Measurements from ENCODE around the gene CCNF.

CCNF gene

GRCh38 chr16:2485811-2486507 is 56.7 kb downstream of the CCNF start:
- no peak for DNase-seq (ENCODE audit: low read depth)

- DNase-seq (ENCODE audit: low read depth) = peak; percentile 73
Measured at GRCh38 chr16:2486645-2487516, 57.6 kb downstream of the CCNF start.

- no peak for DNase-seq (ENCODE audit: low read depth)
Measured at GRCh38 chr16:2487517-2487842, 58.2 kb downstream of the CCNF start.

GRCh38 chr16:2487903-2488531 is 58.8 kb downstream of the CCNF start:
- DNase-seq (ENCODE audit: low read depth) = no peak

- no peak for DNase-seq (ENCODE audit: low read depth)
Measured at GRCh38 chr16:2489581-2489980, 60.3 kb downstream of the CCNF start.

- no peak for DNase-seq (ENCODE audit: low read depth)
Measured at GRCh38 chr16:2490190-2491105, 61.2 kb downstream of the CCNF start.

- DNase-seq (ENCODE audit: low read depth) = no peak
Measured at GRCh38 chr16:2492292-2492691, 63.0 kb downstream of the CCNF start.

- no peak for DNase-seq (ENCODE audit: low read depth)
Measured at GRCh38 chr16:2493605-2494004, 64.4 kb downstream of the CCNF start.

GRCh38 chr16:2494616-2495015 is 65.4 kb downstream of the CCNF start:
- DNase-seq (ENCODE audit: low read depth) = no peak

GRCh38 chr16:2495041-2495440 is 65.8 kb downstream of the CCNF start:
- no peak for DNase-seq (ENCODE audit: low read depth)

- no peak for DNase-seq (ENCODE audit: low read depth)
Measured at GRCh38 chr16:2496223-2497115, 67.2 kb downstream of the CCNF start.

GRCh38 chr16:2497116-2497630 is 67.9 kb downstream of the CCNF start:
- DNase-seq (ENCODE audit: low read depth) = no peak

GRCh38 chr16:2497695-2498484 is 68.6 kb downstream of the CCNF start:
- no peak for DNase-seq (ENCODE audit: low read depth)

GRCh38 chr16:2498531-2499253 is 69.4 kb downstream of the CCNF start:
- no peak for DNase-seq (ENCODE audit: low read depth)

- no peak for DNase-seq (ENCODE audit: low read depth)
Measured at GRCh38 chr16:2499454-2499853, 70.2 kb downstream of the CCNF start.

- no peak for DNase-seq (ENCODE audit: low read depth)
Measured at GRCh38 chr16:2499890-2500429, 70.7 kb downstream of the CCNF start.

GRCh38 chr16:2500430-2500917 is 71.2 kb downstream of the CCNF start:
- no peak for DNase-seq (ENCODE audit: low read depth)

- DNase-seq (ENCODE audit: low read depth) = peak; percentile 69
Measured at GRCh38 chr16:2500918-2501750, 71.9 kb downstream of the CCNF start.
